ENCODE data around the gene UQCRQ.

UQCRQ gene

GRCh38 chr5:132872788-132873118 is 6.3 kb downstream of the UQCRQ start:
- DNase-seq, result no peak

DNA sequence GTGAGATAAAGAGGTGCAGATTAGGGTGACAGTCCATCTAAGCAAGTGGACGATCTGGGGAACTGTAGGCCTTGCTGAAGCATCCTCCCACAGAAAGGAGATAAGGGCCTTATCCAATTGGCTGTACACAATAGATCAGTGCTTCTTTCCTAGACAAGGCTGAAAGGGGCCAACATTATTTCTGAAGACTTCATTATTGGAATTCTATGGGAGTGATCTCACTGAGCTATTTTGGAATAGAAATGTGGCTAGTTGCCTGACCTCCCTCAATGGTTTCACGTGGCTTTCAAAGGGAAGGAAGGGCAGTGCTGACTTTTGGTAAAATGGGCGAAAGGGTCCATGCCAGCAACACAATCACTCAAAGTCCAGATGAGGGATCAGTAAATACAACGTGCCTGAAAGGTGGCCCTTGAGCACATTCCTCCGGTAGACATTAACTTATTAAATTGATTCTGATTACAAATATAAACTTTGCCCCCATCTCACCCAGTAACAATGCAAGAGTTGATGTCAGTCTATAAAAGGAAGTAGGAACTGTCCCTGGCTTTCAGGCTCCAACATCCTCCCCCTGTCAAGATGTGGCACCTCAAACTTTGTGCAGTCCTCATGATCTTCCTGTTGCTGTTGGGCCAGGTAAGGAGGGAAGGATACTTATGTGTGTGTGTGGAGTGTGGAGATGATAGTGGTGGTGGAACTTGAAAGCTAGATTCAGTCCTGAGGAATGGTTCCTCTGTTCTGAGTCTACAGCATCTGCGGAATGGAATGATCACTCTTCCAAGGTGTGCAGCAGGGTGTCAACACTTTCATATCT is 6.9 kb downstream of the UQCRQ start, which contains the start of gene LEAP2:
LEAP2 (plus strand) TSS at position 550 of the 811 bp plus-strand sequence; CDS start at position 577, 27 bp downstream.
- DNase-seq, result no peak

DNA sequence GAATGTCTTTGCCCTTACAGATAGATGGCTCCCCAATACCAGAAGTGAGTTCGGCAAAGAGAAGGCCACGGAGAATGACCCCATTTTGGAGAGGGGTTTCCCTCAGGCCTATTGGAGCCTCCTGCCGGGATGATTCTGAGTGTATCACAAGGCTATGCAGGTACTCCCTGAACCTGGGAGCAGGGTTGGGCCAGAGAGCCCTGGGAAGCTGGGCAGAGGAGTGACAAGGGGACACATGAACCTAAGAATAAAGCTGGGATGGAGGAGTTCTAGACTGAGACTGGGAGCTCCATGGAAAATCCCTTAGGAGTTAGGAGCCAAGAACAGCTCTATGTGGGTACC is 7.5 kb downstream of the UQCRQ start:
- no peak for DNase-seq

DNA sequence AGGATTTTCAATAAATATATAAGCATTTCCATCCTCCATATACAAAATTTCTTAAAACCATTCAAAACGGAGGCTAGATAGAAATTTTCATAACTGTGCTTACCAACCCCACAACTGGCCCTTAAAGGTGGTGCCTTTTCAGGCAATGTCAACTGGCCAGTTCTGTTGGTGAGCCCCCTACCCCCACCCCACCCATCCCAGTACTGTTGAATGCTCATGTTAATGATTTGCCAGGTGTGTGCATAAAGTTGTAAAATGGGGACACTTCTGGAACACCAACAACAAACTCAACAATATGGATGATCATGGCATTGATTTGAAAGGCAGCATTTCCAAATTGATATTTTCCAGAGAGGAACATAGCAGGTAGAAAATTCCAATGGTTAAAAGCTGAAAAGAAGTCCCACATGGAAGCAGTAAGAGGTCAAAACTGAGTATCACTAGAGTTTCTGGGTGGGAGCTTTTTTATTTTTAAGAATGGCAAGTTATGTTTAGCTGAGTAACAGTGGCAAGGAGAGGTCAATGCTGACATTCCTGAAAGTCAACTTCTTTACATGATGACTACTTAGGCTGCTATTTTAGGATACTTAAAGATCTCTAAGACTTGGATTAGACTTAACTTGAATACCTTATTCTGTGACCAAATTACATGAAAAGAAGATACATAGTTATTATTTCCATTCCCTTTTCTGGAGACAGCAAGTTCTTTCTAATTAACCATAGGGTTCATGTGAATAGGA is 9.7 kb downstream of the UQCRQ start:
- no peak for DNase-seq

- no peak for DNase-seq
Observed at GRCh38 chr5:132877466-132877865, 11.0 kb downstream of the UQCRQ start.

DNA sequence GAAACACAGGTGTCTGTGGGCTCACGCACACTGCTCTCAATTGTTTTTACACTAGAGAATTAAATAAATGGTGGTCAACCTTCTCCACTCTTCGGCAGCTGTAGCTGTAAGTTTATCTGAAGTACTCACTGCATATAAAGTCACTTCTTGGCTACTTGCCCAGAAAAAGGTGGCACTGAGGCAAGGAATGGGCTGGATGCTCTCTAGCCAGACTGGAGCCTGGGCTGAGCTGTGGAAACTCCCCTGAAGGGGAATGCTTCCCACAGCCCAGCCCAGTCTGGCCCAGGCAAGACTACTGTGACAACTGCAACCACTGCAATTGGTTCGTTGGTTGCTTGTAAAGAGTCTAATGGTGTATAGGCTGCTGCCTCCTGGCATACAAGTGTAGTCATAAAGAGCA is 11.5 kb downstream of the UQCRQ start:
- DNase-seq, result no peak

DNA sequence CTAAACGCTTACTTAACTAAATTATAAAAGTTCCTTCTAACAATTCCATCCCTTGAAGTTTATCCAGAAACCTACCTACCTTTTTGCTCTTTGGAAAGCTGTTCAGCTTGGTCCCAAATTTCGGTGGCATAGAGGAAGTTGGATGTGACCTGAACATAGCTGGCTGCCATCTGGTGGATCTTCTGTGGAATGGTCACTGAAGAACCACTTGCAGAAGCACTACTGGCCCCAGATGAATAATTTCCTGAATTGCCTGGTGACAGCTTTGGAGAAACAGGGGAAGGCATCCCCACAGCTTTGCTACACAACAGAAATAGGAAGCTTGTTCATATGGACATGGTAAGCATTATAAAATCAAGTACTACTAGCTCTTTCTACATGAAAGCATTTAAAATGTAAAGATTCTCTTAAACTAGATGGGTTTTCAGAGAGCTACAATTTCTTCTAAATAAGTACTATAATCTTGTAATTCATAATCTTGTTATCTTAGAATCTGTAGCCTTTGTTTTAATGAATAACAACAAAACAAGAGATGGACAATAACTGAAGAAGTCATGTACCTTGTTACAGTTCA is 16.9 kb downstream of the UQCRQ start:
- DNase-seq, result no peak

DNA sequence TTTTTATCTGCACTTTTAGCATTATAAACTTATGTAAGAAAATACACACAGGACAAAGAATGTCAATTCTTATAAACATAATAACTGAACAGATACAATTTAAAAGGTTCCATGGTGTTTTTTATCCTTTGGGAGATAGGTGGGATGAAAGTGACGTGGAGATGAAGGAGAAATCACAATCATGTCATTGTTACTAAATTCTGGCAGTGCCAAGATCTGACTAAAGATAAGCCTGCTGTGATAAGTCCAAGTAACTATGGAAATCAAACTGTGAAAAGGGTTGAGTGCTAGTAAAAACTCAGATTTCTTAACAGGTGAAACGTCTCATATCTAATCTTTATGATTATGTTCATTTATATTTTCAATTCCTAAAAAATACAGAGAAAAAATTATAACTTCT is 18.1 kb downstream of the UQCRQ start:
- DNase-seq, result no peak

DNA sequence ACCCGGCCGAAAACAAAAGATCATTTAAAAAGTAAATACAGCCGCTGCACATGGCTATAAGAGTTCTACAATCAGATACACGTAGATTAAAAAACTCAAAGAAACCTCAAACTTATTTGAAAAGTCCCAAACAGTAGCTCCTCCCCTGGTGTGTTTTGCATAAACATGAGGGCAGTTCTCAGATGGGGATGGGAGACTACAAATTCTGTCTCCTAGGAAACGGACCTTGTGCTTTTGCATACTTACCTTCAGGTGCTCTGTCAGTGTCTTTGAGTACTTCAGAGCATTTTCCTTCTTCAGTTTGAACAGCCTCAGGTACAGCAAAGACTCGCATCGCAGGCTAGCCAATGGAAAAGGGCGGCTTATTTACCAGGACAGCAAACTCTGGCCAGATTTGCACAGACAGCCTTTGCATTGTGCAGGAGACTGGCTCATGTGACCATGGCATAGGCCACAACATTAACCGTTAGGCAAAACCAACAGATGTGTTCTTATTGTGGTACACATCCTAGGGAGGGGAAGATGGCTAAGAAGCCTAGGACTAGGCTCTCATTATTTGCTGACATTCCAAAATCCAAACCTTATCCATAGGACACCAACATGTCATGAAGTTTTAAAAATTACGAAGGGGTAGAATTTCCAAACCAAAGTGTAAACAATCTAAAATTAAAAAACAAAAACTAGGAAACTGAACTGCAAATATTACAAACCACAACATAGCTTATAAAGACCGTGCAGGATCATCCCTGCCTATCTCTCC is 19.8 kb downstream of the UQCRQ start:
- no peak for DNase-seq

- DNase-seq, result no peak
Observed at GRCh38 chr5:132887283-132887682, 20.8 kb downstream of the UQCRQ start.

GRCh38 chr5:132889501-132889900 is 23.1 kb downstream of the UQCRQ start:
- no peak for DNase-seq

GRCh38 chr5:132890817-132891216 is 24.4 kb downstream of the UQCRQ start:
- no peak for DNase-seq

GRCh38 chr5:132895719-132896305 is 29.4 kb downstream of the UQCRQ start:
- no peak for DNase-seq

GRCh38 chr5:132896685-132897084 is 30.2 kb downstream of the UQCRQ start:
- no peak for DNase-seq

DNA sequence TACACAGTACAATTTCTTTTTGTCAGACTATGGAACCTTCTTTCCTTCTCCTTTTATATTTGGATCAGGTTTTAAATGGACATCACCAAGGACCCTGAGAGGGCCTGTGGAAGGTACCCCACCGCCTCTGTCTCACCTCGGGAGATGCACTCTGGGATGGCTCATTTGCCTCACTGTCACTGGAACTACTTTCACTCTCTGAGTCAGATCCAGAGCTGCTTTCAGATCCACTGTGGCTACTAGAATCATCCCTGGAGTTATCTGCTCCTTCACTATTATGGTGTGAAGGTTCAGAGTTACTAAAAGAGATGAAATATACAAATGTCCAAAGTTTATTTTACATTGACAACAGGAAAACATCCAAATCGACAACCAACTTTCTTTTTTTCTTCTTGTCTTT is 31.7 kb downstream of the UQCRQ start:
- DNase-seq, result no peak

DNA sequence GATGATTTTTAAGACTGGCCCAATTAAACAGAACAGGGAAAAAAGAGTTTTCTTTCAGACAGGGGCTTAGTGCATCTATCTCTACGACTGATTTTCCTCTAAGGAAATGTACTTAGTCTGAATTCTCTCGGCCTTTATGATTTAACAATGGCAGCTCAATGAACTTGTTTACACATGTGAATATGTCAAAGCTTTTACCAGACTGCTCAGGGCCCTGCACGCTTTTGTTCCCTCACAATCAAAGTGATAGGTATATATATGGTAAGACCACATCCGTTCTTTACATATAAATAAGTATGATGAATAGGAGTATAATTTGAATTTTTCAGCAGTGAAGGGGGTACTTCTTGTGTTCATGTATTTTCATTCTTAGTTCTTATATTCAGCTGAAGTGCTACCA is 34.6 kb downstream of the UQCRQ start:
- no peak for DNase-seq

DNA sequence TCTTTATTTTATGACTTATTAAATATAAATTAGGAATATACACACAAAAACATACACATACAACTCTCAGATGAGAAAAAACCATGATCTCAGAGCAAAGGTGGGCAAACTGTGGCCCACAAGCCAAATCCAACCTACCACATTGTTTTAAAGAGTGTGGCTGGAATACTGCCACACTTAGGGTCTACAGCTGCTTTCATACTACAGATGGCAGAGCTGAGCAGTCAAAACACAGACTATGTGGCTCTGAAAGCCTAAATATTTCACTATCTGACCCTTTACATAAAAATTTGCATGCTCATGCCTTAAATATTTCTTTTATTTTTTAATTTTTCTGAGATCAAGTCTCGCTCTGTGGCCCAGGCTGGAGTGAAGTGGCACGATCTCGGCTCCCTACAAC is 35.3 kb downstream of the UQCRQ start:
- no peak for DNase-seq

GRCh38 chr5:132905938-132906337 is 39.5 kb downstream of the UQCRQ start:
- no peak for DNase-seq

- DNase-seq, result no peak
Observed at GRCh38 chr5:132907161-132907560, 40.7 kb downstream of the UQCRQ start.

GRCh38 chr5:132909702-132910101 is 43.3 kb downstream of the UQCRQ start:
- DNase-seq, result no peak

DNA sequence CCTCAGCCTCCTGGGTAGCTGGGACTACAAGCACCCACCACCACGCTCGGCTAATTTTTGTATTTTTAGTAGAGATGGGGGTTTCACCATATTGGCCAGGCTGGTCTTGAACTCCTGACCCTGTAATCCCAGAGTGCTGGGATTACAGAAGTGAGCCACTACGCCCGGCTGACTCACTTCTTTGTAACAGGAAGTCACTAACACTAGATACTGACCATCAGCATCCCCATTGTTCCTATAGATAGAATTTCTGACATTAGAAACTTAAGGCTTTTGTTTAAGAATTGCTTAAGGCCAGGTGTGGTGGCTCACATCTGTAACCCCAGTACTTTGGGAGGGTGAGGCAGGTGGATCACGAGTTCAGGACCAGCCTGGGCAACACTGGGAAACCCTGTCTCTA is 49.2 kb downstream of the UQCRQ start:
- no peak for DNase-seq

GRCh38 chr5:132916086-132916485 is 49.6 kb downstream of the UQCRQ start:
- DNase-seq, result no peak

Data from 8988T (cell line).